ENCODE data around the gene TLK1.
"Not testable (repeated sequence)": the region's sequence is repeated elsewhere in the genome, so short reads cannot be mapped to it uniquely, and the experiment has no call there.

The TLK1 gene

DNA sequence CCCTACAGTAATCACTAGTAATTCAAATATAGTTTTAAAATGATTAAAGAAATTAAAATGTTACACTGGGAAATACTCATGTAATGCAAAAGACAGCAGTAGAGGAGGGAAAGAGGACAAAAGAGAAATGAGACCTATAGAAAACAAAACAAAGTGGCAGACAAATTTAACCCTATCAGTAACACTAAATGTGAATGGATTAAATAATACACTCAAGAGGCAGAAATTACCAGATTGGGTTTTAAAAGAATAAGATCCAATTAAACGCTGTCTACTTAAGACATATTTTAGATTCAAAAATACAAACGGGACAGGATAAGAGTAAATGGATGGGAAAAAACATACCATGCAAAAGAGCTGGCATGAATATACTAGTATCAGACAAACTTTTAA lies 17.0 kb downstream of the TLK1 start:
- no peak for ATAC-seq

DNA sequence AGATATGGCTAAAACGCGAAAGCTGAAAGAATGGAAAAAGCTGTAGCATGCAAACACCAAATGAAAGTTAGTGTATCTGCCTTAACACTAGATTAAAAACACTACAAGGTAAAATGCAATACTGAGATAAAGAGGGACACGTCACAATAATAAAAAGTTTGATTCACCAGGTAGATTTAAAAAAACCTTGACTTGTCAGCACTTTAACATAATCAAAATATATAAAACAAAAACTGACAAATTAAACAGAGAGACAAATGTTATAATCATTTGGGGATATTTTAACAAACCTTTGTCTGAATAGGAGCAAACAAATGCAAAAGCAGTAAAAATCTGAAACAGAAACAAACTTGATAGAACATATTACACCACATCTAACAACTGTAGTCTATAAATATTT lies 18.3 kb downstream of the TLK1 start:
- ATAC-seq, result no peak
- no peak for DNase-seq

More for the DNA sequence above, 17.0 kb downstream of the TLK1 start:
- DNase-seq, result no peak

DNA sequence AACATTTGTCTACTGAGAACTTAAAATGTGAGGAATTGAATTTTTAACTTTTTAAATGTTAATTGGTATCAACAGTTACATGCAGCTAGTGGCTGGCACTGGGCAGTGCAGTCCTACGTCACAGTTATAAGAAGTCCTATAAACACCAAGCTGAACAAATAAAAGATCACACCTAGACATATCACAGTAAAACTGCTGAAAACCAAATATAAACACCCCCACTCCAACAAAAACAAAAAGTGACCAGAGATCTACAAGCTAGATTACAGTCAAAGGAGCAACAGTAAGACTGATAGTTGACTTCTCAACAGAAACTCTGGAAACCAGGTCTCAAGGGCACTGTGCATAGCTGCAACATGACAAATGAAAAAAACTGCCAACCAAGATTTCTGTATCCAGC lies 19.4 kb downstream of the TLK1 start:
- DNase-seq (no peak), ATAC-seq (no peak)

DNA sequence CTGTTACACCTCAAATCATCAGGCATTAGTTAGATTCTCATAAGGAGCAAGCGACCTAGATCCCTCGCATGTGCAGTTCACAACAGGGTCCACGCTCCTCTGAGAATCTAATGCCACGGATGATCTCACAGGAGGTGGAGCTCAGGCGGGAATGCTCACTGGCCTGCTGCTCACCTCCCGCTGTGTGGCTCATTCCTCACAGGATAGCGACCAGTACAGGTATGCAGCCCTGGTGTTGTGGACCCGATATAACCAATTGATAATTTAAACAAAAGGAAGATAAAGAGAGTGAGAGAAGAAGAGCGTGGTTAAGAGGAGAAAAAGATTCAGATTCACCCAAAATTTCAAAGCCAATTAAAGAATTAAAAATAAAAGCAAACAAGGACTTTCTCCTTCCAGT lies 20.8 kb downstream of the TLK1 start:
- ATAC-seq (no peak), DNase-seq (no peak)

DNA sequence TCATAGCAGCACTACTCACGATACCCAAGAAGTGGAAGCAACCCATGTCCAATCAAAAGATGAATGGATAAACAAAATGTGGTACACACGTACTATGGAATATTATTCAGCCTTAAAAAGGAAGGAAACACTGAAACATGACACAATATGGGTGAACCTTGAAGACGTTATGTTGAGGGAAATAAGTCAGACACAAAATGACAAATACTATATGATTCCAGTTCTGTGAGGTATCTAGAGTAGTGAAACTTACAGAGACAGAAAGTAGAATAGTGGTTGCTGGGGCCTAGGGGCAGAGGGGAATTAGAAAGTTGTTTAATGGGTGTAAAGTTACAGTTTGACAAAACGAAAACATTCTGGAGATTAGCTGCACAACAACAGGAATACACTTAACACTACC lies 24.7 kb downstream of the TLK1 start:
- DNase-seq, result no peak
- peak; percentile 71 for ATAC-seq

DNA sequence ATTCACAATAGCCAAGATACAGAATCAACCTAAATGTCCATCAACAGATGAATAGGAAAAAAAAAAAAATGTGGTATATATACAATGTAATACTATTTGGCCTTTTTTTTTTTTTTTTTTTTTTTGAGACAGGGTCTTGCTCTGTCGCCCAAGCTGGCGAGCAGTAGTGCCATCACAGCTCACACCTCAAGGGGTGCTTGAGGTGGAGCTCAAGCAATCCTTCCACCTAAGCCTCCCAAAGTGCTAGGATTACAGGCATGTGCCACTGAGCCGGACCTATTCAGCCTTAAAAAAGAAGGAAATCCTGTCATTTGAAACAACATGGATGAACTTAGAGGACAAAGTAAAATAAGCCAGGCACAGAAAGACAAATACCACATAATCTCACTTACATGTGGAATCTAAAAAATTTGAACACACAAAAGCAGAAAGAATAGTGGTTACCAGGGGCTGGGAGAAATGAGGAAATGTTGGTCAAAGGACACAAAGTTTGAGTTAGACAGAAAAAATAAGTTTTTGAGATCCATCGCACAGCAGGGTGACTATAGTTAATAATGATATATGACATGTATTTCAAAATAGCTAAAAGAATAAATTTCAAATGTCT lies 26.0 kb downstream of the TLK1 start:
- no peak for DNase-seq

DNA sequence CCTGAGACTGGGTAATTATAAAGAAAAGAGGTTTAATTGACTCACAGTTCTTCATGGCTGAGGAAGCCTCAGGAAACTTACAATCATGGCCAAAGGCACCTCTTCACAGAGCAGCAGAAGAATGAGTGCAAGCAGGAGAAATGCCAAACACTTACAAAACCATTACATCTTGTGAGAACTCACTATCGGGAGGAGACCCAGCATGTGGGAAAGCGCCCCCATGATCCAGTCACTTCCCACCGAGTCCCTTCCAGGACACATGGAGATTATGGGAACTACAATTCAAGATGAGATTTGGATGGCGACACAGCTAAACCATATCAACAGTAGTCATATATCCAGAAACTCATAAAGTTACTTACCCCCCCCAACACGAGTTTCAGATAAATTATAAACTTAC lies 28.6 kb downstream of the TLK1 start:
- no peak for ATAC-seq
- no peak for DNase-seq

More for the DNA sequence above, 26.0 kb downstream of the TLK1 start:
- ATAC-seq, result no peak

DNA sequence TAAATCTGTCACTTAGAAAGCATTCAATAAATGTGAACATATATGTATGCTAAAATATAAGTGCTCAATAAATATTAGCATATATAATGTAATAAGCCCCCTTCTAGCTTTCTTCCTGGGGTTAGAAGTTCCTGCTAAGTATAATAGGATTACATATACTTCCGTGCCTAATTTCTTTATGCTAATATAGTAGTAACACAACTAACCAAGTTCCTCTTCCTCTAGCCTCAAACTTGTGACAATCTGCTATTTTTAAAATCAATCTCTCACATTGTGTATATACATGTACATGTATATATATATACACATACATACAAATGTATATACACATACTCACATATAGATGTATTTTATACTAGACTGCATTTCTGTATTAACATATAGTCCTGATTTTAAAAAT lies 32.2 kb downstream of the TLK1 start:
- no peak for DNase-seq
- no peak for ATAC-seq

DNA sequence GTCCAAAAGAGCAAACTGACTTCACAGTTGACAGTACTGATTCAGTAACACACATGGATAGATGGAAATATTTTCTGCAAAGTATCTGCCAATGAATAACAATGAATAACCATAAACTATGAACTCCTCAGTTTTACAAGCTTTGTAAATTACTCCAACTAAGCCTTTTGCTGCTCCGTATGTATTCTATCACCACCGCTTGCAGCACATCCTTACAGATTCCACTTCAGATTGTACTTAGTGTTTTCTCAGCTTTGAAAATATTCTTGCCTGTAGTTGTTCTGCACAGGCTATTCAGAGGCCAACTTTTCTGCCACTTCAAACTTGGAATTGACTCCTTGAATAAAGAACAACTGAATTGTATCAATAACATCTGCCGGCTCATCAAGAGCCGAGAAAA lies 36.2 kb downstream of the TLK1 start:
- DNase-seq (no peak), ATAC-seq (no peak)

DNA sequence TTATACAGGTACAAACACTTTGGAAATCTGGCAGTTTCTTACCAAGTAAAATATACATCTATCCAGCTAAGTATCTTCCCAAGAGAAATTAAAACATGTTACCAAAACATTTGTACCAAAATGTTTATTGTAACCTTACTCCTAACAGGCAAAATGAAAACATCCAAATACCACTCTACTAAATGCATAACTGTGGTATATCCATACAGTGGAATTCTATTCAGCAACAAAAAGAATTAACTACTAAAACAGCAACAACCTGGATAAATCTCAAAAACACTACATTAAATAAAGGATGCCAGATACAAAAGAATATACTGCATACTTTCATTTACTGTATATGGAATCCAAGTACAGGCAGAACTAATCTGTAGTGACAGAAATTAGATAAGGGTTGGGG lies 51.1 kb downstream of the TLK1 start:
- no peak for ATAC-seq
- DNase-seq, result no peak

DNA sequence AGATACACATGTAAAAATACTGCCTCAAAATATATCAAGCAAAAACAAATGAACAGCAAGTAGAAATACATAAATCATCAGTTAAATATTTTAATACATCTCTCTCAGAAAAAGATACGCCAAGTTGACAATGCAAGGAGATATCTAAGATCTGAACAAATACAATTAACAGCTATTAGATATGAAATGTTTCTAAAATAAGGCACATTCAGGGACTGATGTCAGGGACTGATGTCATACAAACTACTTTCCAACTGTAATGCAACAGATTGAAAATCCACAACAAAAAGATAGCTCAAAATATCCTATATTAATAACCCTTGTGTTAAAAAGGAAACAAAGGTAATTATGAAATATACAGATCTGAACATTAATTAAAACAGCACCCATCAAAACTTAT lies 51.7 kb downstream of the TLK1 start:
- DNase-seq (no peak), ATAC-seq (no peak)

DNA sequence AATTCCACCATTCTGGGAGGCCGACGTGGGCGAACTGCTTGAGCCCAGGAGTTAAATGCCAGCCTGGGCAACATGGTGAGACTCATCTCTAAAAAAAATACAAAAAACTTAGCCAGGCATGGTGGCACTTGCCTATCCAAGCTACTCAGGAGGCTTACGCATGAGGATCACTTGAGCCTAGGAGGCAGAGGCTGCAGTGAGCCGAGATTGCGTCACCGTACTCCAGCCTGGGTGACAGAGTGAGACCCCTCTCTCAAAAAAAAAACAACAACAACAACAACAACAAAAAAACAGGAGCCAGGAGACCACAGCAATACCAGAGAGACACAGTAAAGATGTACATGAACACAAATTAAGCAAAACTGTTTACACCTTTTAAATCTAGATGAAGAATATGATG lies 52.9 kb downstream of the TLK1 start:
- no peak for ATAC-seq
- DNase-seq, result no peak

DNA sequence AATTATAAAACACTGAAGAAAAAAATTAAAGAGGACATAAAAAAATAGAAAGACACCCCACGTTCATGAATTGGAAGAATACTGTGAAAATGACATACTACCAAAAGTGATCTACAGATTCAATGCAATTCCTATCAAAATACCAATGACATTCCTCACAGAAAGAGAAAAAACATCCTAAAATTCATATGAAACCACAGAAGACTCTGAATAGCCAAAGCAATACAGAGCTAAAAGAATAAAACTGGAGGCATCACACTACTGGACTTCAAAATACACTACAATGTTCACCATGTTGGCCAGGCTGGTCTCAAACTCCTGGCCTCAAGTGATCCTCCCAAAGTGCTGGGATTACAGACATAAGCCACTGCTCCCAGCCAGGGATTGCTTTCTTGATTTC lies 56.3 kb downstream of the TLK1 start:
- DNase-seq (no peak), ATAC-seq (no peak)

DNA sequence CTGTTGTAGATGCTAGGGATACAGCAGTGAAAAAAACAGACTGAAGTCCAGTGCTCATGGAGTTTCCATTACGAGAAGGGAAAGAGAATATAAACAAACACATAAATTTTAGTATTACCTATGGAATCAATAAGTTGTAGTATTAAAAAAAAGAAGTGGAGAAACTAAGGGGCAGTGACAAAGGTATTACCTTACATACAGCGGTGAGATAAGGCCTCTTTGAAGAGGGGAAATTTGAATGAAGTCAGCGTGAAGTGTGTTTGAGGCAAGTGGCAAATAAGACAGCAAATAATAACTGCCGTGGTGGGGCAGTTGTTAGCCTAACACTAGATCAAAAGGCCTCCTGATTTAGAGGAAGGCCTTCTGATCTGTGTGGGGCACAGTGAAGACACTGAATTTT lies 57.9 kb downstream of the TLK1 start:
- ATAC-seq (no peak), DNase-seq (no peak)

DNA sequence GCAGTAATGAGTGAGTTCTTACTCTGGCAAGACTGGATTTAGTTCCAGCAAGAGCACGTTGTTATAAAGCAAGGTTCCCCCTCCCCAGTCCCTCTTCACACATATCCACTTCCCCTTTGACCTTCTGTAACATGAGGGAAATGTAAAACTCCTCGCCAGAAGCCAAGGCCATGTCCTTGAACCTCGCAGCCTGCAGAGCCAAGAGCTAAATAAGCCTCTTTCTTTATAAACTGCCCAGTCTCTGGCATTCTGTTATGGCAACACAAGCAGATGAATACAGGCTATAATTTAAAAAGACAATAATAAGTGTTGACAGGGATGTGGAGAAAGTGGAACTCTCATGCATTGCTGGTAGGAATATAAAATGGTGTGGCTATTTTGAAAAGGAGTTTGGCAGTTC lies 60.3 kb downstream of the TLK1 start:
- ATAC-seq, result no peak
- no peak for DNase-seq

DNA sequence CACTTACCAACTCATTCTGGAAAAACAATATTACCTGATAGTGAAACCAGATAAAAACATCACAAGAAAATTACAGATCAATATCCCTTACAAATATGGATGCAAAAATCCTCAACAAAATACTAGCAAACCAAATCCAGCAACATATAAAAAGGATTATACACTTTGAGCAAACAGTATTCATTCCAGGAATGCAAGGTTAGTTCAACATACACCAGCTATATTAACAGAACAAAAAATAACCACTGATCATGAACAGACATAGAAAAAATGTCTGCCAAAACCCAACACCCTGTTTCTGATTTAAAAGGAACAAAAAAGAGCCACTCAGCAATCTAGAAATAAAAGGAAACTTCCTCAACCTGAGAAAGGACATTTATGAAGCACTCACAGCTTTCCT lies 62.1 kb downstream of the TLK1 start:
- ATAC-seq, result no peak
- DNase-seq, result no peak

DNA sequence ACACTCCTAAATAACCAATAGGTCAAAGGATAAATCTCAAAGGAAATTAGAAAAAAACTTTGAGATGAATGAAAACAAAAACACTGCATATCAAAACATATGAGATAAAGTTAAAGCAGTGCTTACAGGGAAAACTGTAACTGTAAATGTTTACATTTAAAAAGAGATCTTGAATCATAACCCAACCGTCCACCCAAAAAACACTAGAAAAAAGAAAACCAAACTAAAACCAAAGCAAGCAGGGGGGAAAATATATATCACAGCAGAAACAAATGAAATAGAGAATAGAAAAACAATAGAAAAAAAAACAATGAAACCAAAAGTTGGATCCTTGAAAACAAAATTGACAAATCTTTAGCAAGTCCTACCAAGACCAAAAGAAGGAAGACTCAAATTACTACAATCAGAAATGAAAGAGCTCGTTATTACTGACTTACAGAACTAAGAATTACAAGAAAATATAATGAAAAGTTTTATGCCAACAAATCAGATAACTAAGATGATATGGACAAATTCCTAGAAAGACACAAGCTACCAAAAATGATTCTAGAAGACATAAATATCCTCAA lies 65.6 kb downstream of the TLK1 start:
- no peak for DNase-seq
- no peak for ATAC-seq

DNA sequence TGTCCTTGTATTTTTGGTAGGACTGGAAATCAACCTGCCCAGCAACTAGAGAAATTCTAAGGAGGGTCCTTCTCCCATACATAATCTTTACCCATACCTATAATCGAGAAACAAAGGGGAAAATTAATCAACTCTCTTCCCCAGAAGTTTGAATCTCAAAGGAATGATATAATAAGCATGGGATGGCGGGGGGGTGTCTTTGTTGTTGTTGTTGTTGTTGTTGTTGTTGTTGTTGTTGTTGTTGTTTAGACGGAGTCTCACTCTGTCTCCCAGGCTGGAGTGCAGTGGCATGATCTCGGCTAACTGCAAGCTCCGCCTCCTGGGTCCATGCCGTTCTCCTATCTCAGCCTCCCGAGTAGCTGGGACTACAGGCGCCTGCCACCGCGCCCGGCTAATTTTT lies 69.2 kb downstream of the TLK1 start:
- not testable (repeated sequence) for ATAC-seq, DNase-seq

DNA sequence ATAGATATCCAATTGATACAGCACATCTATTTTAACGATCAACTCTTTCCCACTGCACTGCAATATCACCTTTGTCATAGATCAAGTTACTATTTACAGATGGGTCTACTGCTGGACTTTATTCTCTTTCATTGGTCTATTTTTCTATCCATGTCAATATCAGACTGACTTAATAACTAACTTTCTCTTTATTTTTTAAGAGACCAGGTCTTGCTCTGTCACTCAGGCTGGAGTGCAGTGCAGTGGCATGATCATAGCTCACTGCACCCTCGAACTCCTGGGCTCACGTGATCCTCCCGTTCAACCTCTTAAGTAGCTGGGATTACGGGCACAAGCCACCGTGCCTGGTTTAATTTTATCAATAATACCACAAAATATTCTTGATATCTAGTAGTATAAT lies 71.2 kb downstream of the TLK1 start:
- DNase-seq (no peak), ATAC-seq (no peak)

DNA sequence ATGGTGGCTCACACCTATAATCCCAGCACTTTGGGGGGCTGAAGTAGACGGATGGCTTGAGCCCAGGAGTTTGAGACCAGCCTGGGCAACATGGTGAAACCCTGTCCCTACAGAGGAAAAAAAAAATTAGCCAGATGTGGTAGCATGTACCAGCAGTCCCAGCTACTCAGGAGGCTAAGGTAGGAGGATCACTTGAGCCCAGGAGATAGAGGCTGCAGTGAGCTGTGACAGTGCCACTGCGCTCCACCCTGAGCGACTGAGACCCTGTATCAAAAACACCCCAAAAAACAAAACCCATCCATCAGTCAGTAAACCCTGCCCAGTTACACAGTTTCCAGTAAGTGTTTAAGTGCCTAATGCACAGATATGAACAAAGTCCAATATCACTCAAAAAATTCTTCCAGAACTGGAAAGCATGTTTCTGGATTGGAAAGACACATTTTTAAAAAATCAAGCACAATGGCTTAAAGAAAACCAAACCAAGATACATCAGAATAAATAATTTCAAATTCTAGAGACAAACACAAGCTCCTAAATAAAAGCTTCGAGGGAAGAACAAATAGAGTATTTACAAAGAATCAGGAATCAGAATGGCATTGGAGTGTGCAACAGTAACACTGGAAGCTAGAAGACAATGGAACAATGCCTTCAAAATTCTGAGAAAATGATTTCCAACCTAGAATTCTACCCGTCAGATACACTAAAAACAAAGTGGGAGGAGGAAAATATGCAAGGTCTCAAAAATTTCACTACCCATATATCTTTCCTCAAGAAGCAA lies 72.4 kb downstream of the TLK1 start:
- no peak for ATAC-seq
- DNase-seq, result no peak

DNA sequence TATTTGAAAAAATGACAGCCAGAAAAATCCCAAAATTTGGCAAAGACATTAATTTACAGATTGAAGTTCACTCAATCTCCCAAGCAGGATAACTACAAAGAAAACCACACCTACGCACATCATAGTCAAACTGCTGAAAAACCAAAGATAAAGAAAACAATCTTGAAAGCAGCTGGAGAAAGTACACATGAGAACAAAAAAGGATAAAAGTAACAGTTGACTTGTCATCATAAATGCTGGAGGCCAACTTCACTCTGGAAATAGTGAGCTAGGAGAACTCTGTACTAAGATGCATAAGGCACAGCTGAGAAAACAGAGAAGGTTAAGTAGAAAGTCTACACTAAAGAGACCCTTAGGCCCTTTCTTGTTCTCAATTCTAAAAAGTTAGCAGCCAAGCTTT lies 73.1 kb downstream of the TLK1 start:
- ATAC-seq, result no peak
- DNase-seq, result no peak

DNA sequence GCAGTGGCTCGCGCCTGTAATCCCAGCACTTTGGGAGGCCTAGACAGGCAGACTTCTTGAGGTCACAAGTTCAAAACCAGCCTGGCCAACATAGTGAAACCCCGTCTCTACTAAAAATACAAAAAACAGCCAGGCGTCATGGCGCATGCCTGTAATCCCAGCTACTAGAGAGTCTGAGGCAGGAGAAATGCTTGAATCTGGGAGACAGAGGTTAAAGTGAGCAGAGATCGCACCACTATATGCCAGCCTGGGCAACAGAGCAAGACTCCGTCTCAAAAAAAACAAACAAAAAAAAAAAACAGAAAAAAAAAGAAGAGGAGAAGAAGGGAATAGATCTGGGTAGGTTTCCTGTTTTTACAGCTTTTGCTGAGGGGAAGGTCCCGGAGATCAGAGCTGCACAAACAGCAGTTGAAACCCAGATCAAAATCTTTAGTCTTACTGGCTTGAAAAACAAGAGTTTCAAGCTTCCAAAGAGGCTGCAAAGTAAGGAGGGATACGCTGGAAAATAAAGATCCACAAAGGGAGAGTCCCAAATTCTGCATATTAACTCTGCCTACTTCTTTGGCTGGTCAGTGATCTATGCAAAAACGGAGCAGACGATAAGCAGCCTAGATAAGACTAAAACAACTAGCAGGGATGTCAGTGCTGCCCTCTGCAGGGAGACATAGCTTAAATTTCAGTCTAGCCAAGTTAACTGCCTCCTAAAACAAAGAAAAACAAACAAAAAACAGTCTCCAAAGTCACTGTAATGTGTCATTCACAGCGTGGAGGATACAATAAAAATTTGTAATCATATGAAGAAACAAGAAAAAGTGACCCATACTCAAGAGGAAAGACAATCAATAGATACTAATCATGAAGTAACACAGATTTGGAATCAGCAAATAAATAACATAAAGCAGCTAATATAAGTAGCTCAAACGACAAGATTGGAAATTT lies 74.1 kb downstream of the TLK1 start:
- ATAC-seq (peak; percentile 77), DNase-seq (peak; percentile 60)

DNA sequence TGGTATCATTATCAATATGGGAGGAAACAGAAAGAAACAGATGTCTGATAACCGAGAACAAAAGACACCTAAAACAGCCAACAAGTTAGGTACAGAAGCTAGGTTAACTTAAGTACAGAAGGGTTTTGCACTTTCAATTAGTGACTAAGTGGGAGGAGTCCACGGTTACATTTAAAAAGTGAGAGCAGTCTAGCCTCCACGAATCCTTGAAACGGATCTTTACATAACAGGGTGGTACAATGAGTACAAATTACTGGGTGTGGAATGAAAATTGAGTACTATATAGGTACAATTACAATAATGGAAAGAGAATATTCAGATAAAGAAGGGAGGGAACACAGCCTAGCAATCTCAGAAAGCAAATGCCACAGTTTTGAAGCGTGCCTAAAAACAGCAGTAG lies 76.6 kb downstream of the TLK1 start:
- ATAC-seq (peak; percentile 67), DNase-seq (no peak)
